ENCODE data around the gene MRPL20.

DNA sequence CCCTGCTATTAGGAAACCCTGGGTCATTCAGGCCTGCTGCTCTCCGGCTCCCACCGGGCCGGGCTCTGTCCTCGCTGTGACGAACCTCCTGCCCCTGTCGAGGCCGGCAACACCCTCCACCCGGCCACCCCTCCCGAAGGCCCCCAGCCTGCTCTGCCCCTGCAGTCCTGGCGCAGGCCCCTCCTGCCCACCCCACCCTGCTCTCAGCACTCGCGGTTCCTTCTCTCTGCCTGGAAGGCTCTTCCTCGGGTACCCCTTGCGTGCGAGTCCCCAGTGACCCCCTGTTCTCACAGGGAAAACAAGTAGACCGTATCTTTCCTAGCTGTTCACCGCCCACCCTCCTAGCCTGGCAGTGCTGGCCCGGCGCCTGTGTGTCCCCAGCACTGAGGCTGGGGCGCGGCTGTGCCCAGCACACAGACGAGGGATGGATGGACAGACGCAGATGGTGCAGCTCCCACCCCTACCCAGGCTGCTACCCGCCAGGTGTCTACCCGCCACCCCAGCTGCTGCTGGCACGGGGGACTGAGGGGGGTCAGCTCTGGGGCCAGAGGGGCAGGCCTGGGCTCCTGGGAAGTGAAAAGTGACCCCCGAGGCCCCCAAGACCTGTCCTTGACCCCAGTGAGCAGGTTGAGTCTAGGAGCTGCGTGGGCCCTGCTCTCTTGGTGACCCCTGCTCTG, 25.3 kb upstream of the MRPL20 start:
- TF ChIP-seq, protein P1, sequence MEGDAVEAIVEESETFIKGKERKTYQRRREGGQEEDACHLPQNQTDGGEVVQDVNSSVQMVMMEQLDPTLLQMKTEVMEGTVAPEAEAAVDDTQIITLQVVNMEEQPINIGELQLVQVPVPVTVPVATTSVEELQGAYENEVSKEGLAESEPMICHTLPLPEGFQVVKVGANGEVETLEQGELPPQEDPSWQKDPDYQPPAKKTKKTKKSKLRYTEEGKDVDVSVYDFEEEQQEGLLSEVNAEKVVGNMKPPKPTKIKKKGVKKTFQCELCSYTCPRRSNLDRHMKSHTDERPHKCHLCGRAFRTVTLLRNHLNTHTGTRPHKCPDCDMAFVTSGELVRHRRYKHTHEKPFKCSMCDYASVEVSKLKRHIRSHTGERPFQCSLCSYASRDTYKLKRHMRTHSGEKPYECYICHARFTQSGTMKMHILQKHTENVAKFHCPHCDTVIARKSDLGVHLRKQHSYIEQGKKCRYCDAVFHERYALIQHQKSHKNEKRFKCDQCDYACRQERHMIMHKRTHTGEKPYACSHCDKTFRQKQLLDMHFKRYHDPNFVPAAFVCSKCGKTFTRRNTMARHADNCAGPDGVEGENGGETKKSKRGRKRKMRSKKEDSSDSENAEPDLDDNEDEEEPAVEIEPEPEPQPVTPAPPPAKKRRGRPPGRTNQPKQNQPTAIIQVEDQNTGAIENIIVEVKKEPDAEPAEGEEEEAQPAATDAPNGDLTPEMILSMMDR (IDR thresholded peaks at IDR 0.05), result no peak
- no peak for TF ChIP-seq POLR2A (IDR thresholded peaks at IDR 0.05)

Data from thyroid gland (tissue), 4 donors.